MM.1S (cell line): ENCODE results near the gene TNFRSF6B.

ENCODE experiments used
- CTCF ChIP-seq: fragments of 300-600 bp; sonication (generic); IDR thresholded peaks from 2 replicates; pipeline ENCODE4 v1.5.1; 2016; ENCODE audit warnings: antibody characterized with exemption, low read length, mixed read lengths
- EZH2 ChIP-seq: fragments of 300-600 bp; sonication (generic); optimal IDR thresholded peaks from 2 replicates; pipeline ENCODE3; 2017; ENCODE audit warnings: low read depth, mild to moderate bottlenecking, antibody characterized with exemption, low read length, mixed read lengths

DNA sequence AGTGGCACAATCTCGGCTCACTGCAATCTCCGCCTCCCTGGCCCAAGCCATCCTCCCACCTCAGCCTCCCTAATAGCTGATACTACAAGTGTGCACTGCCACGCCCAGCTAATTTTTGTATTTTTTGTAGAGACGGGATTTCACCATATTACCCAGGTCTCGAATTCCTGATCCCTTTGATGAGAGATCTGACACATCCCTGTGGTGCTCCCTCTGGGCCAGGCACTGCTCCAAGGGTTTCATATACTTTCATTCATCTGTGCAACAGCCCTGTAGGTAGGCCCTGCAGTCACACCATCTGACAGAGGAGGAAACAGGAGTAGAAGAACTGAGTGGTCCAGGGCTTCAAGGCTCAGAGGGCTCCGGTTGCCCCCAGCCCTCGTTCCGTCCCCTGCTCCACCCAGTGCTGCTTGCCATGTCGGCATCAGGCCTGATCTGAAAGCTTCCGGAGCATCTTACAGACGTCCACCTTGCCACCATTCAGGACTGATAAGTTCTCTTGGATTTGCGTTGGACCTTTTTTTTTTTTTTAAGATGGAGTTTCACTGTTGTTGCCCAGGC lies 14.7 kb downstream of the TNFRSF6B start:
- TF ChIP-seq CTCF (no peak), EZH2 (no peak)
